Liver (tissue), 3 donors: ENCODE results near the gene TESK2.

ENCODE experiments used
- CTCF ChIP-seq: fragments of 150-350 bp; IDR thresholded peaks from 2 replicates; pipeline ENCODE4 v1.5.1; 2017; ENCODE audit warnings: improper control_type of control experiment, low read depth, low read length; ENCODE audit not compliant: missing input control
- EGR1 ChIP-seq, 2 donors: IDR thresholded peaks; 2 replicates each; pipeline ENCODE4 v1.6.1; 2016 to 2018; ENCODE audit warnings: antibody characterized with exemption in 2 of 2, low read depth in 2 of 2
- GABPA ChIP-seq, 2 donors: IDR thresholded peaks in 1 of 2; conservative IDR thresholded peaks in 1 of 2; 2 replicates each; pipeline ENCODE4 v1.6.1; 2016; ENCODE audit warnings: antibody characterized with exemption in 2 of 2, mild to moderate bottlenecking in 1 of 2, moderate library complexity in 1 of 2
- HNF4A ChIP-seq, 2 donors: conservative IDR thresholded peaks; 2 replicates each; pipeline ENCODE4 v1.6.1; 2016; ENCODE audit warnings: antibody characterized with exemption in 2 of 2, mild to moderate bottlenecking in 2 of 2
- JUND ChIP-seq, 2 donors: IDR thresholded peaks; 2 replicates each; pipeline ENCODE4 v1.6.1; 2016; ENCODE audit warnings: antibody characterized with exemption in 2 of 2
- NR2F2 ChIP-seq: IDR thresholded peaks from 2 replicates; pipeline ENCODE4 v1.6.1; 2016; ENCODE audit warnings: antibody characterized with exemption
- RXRA ChIP-seq, 2 donors: IDR thresholded peaks; 2 replicates each; pipeline ENCODE4 v1.6.1; 2017 to 2018; ENCODE audit warnings: antibody characterized with exemption in 2 of 2, mild to moderate bottlenecking in 1 of 2
- SP1 ChIP-seq: IDR thresholded peaks from 2 replicates; pipeline ENCODE4 v1.6.1; 2018; ENCODE audit warnings: antibody characterized with exemption, mild to moderate bottlenecking
- TAF1 ChIP-seq: conservative IDR thresholded peaks from 2 replicates; pipeline ENCODE4 v1.6.1; 2016; ENCODE audit warnings: antibody characterized with exemption, mild to moderate bottlenecking
- YY1 ChIP-seq: IDR thresholded peaks from 2 replicates; pipeline ENCODE4 v1.6.1; 2016; ENCODE audit warnings: antibody characterized with exemption, mild to moderate bottlenecking
- TF ChIP-seq, protein P1 (sequence below): IDR thresholded peaks from 2 replicates; pipeline ENCODE4 v1.6.1; 2016; ENCODE audit warnings: antibody characterized with exemption
- TF ChIP-seq, protein P2 (sequence below): IDR thresholded peaks from 2 replicates; pipeline ENCODE4 v1.6.1; 2016; ENCODE audit warnings: antibody characterized with exemption, mild to moderate bottlenecking
- donor health status: healthy.
- donor health status: healthy.

DNA sequence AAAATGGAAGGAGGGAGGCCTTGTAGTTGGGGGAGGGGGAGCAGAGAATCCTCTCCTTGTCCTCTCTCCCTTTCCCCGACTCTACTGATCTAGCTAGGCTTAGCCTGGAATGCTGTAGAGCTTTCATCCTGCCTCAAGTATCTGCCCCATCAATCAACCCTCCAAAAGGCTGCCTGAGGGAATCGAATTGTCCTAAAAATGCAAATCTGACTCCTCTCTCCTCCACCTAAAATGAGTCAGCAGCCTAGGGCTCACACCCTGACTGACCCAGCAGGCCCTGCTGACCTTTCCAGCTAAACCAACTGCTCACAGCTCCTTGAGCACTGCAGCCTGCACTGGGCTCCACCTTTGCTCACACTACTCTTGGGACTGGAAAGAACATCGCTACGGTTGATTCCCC, 161.5 kb downstream of the TESK2 start:
- TF ChIP-seq CTCF = no peak
- no peak for TF ChIP-seq JUND (IDR thresholded peaks at IDR 0.05)
- no peak for TF ChIP-seq RXRA (IDR thresholded peaks at IDR 0.05)
- no peak for TF ChIP-seq GABPA (IDR thresholded peaks at IDR 0.05 in 1 of 2, conservative IDR thresholded peaks at IDR 0.05 in 1 of 2)
- TF ChIP-seq YY1 = no peak
- TF ChIP-seq, protein P1, sequence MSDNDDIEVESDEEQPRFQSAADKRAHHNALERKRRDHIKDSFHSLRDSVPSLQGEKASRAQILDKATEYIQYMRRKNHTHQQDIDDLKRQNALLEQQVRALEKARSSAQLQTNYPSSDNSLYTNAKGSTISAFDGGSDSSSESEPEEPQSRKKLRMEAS = no peak
- no peak for TF ChIP-seq EGR1 (IDR thresholded peaks at IDR 0.05; ENCODE audit: low read depth in 2 of 2)
- TF ChIP-seq, protein P2, sequence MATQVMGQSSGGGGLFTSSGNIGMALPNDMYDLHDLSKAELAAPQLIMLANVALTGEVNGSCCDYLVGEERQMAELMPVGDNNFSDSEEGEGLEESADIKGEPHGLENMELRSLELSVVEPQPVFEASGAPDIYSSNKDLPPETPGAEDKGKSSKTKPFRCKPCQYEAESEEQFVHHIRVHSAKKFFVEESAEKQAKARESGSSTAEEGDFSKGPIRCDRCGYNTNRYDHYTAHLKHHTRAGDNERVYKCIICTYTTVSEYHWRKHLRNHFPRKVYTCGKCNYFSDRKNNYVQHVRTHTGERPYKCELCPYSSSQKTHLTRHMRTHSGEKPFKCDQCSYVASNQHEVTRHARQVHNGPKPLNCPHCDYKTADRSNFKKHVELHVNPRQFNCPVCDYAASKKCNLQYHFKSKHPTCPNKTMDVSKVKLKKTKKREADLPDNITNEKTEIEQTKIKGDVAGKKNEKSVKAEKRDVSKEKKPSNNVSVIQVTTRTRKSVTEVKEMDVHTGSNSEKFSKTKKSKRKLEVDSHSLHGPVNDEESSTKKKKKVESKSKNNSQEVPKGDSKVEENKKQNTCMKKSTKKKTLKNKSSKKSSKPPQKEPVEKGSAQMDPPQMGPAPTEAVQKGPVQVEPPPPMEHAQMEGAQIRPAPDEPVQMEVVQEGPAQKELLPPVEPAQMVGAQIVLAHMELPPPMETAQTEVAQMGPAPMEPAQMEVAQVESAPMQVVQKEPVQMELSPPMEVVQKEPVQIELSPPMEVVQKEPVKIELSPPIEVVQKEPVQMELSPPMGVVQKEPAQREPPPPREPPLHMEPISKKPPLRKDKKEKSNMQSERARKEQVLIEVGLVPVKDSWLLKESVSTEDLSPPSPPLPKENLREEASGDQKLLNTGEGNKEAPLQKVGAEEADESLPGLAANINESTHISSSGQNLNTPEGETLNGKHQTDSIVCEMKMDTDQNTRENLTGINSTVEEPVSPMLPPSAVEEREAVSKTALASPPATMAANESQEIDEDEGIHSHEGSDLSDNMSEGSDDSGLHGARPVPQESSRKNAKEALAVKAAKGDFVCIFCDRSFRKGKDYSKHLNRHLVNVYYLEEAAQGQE = no peak
- no peak for TF ChIP-seq SP1
- no peak for TF ChIP-seq TAF1
- TF ChIP-seq NR2F2 = no peak
- TF ChIP-seq HNF4A (conservative IDR thresholded peaks at IDR 0.05) = no peak
